T follicular helper cell (primary cell): ENCODE data around the gene TFAP2D.

ENCODE experiments used
- DNase-seq: peaks from one replicate; pipeline ENCODE4 v3.0.0-alpha.2; 2020; ENCODE audit warnings: low read depth
- total RNA-seq, 2 experiments: gene quantifications; one replicate each; lab custom pipeline; 2026; lab: John Stamatoyannopoulos, UW

Gene TFAP2D
- 0 reads per million in 2 experiments for total RNA-seq

DNA sequence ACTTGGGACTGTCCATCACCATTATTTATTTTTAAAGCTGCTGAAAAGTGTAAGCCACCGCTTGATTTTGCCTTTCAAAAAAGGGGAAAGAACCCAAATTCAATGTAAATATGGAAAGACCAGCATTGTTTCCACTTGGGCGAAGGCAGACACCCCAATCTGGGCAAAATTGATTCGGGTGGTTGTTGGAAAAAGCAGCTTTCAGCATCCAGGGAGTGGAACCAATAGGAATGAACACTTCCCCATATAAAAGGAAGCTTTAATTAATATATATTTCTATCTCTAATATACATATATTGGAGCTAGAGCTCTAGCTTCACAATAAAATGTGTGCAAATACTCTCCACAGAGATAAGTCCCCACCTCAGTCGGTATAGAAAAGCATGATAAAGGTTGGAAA is at the start of gene TFAP2D:
TSS of gene TFAP2D (plus strand) at position 301 of the 400 bp plus-strand sequence. CDS start 530 bp downstream, outside the sequence.
- DNase-seq, result no peak

DNA sequence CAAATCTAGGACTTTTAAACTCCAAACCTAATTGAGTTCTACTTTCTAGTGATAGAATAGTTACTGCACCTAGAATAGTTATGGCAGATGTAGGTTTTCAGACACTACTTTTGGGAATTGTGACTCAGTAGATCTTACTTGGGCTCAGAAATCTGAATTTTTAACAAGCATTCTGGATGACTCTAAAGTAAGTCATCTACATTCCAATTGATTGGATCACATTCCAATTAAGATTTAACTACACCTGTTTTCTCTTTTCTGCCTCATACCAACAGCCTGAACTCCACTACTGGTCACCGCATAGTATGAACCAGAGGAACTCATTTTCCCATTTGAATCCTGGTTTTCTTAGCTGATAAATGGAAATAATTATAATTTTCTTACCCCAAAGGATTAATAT is 49.5 kb upstream of the TFAP2D start:
- no peak for DNase-seq

DNA sequence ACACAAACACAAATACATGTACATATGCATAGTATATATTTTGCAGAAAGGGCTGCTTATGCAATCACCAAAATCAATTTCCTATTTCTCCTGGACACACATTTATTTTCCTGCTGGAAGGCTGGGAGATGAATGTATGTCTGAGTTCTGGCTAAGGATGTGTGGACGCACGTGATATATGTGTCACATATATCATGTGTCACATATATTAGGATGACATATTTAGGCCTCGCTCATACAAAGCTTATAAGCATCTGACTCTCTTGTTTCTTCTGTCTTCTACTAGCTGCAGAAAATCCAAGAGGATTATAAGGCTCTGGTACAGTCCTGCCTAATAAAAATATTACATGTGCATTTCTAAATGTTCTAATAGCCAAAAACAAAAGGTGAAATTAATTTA is 47.2 kb upstream of the TFAP2D start:
- DNase-seq, result no peak

DNA sequence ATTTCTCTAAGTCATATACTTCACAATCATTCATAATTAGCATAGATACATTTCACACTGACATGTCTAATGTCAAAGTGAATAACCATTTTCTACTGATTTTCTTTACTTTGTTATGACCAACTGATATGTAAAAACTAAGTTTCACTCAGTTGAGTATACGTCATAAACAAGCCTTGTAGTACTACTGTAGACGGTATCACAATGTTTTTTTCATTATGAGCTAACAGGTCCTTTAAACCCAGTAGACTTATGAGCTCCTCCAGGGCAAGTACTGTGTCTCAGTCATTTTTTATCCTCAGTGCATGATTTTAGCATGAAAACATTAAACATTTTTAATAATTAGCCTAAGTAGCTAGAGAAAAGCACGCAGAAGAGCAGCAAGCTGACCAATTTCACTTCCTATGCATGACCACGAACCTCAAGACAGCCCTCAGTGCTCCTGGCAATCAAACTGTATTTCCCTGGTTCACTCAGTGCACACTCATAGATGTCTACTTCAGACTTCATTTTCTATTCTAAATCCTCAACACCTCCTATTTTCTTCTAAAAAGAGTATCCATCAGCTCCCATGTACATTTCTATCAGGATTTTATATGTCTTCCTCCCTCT is 32.0 kb upstream of the TFAP2D start:
- DNase-seq, result no peak

DNA sequence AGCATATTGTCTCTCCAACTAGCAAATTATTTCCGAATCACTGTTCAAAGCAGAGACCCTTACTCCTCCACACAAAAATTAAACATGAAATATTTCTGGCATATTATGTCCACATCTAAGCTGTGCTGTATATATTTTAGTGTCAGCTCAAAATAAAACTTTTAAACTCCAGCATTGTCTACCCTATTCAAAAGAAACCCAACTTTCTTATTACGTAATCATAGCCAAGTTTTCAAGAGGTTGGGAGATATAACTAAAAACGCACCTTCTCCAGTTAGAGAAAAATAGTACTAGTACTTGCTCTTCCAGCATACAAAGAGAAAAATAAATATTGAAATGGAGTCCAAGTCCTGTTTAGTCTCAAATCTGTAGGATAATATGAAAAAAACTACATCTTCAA is 24.1 kb upstream of the TFAP2D start:
- DNase-seq, result no peak

DNA sequence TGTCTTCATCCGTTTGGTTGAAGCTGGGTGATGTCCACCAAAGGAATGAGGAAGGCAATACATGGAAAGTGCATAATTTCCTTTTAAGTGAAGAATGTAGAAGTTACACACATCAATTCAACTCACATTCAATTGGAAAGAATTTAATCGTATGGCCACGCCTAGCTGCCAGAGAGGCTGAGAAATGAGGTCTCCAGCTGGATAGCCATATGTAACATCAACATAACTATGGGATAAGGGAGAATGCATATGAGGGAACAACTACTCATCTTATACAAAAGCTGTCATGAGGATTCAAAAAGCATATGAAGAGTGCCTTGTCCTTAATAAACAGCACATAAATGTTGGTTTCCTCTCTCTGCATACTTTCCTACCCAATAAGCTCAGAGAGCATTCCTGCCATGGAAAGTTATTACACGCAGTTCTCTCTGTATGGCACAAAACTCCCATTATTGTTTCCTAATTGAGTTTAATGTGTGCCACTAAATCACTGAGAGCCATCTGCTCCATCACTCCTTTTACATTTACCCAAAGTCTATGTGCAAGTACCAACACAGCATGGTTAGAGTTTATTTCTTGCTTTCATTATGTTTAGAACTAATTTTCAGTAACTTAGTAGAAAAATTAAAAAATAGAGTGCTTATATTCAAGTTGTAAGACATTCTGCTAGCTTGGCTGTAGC is 21.4 kb upstream of the TFAP2D start:
- DNase-seq, result no peak

DNA sequence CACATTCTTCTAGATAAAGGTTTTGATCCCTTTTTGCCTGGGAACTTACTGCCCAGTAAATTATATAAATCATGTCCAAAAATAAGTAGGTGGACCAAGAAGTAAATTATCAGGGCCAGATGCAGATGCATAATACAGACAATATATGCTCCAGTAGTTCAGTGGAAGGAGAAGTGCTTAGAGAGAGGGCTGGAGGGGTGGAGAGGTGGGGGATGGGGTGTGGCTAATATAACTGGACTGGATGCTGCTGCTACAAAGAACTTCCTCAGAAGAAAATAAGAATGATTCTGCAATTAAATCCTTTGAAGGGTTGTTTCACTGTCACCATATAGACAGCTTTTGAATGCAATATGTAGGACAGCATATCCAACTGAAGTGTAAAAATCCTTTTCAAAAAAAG is 14.8 kb upstream of the TFAP2D start:
- DNase-seq, result no peak

DNA sequence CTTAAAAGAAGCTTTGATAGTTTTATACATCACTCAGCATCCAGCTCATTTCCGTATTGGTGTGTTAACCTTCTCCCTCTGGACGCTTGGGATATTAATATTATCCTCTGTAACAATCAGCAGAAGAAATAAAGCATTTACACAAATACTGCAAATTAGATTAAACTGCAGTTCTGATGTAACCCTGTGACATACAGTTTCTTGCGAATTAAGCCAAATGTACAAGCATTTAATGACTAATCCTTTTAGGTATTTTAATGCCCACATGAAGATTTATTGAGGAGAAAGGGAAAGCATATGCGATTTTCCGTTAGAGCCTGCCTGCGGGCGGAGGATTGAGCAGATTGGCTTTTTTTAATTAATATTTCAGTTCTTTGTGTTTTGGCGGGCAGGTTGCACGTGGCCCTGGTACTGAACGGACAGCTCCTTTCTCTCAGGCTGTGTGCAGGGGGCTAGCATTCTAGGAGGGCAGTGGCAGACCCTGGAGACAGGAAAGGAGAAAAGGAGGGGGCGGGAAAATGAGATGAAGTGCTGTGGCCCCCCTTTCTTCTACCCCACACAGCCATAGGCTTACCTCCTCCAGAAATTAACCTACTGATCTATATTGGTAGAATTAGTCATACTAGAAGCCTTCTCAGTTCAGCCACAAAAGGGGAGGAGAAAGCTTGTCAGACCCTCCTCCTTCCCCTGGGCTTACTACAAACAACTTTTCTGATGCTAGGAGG is 14.1 kb upstream of the TFAP2D start:
- no peak for DNase-seq

DNA sequence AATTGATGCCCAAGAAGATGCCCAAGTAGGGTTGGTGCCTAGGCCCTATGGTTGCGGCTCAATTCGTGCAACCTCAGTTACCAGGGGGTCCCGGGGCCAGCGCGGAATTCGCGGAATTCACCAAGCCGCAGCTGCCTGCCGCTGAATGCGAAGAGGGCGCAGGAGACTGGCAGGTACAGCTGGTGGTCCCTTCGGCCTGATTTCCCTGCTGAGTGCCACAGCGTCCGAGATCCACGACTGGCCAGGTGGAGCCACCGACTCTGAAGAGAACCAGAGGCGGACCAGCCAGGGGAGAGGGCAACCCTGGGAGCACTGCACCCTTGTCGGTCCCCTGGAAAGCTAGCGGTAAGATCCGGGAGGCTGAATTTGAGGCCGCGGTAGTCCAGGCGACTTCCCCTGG is 6.8 kb upstream of the TFAP2D start:
- no peak for DNase-seq

DNA sequence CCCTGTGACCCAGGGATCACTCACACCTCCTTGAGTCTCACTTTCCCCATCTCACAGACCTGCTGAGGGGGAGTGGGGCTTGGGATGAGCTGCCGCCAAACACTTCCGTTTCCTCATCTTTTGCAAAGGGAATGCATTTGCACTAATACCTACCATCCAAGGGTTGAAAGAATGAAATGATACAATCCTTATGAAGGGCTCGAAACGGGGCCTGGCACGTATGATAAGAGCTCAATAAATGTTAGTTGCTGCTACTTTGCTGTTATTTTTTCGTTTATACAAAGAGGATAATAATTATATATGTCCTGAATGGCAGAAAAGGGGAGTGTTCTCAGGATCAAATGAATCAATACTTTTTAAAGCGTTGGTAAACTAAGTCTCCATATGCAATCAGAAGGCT is 6.1 kb upstream of the TFAP2D start:
- DNase-seq, result no peak

DNA sequence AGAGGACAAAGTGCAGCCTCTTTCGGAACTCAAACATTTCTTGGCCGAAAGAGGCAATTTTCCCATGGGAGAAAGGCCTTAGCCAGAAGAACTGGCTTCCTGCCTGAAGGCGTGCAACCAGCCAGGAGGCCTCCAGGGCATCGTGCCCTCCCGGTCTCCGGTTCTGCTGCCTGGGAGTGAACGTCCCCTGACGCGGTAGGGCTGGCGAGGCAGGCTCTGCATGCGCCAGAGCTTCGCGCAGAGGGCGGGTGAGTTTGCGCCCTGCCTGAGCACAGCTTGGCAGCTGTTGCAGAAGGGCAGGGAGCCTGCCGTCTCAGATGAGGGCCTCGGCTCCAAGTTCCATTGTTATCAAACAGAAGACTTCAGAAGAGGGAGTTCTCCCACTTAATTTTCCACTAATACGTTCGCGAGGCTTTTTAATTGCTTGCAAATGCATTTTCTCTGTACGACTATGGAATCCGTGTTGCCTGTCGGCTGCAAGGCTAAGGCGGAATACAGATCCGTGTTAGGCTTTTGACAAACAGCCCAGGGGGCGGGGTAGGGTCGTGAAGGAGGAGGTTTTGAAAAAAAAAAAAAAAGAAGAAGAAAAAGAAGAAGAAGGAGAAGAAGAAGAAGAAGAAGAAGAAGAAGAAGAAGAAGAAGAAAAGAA is 5.5 kb upstream of the TFAP2D start:
- DNase-seq, result no peak

DNA sequence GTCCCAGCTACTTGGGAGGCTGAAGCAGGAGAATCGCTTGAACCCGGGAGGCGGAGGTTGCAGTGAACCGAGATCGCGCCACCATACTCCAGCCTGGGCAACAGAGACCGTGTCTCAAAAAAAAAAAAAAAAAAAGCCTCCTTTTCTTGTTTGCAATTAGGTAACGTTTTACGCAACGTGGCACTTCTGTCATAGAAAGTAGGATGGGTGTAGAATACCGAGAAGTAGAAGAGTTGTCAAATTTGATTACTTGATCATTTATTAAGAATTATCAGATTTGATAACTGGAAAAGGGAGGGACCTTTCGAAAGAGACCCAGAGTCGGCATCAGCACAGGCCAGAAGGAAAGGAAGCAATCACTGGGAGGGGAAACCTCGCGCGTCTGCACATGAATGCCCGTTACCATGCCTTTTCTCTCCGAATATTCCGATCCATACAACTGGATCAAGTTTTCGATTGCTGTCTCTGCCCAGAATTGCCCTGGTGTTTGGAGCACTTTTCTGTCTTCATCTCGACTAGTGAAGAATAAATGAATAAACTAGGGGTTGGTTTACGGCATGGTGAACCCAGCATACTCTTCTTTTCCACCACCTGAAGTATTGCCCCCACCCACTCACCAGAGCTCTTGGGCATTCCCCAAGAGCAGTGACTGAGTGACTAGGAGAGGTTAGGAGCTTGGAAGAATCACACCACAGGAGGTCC is 4.5 kb upstream of the TFAP2D start:
- no peak for DNase-seq

DNA sequence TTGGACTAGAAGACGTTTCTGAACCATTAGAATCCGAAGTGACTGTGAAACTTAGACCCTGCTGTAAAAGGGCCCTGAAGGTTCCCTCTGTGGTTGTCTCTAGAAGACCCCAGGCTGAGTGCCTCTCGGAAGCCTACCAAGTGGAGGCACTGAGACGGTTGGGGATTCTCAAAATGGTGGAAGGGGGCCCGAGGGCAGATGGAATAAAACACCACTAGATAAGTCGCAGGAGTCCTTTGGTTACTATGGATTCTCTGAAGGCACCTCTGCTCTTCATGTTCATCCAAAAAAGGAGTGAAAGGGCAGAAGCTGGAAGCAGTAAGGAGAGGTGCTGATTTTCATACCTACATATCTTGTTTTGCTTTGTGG is 4.0 kb upstream of the TFAP2D start:
- no peak for DNase-seq

DNA sequence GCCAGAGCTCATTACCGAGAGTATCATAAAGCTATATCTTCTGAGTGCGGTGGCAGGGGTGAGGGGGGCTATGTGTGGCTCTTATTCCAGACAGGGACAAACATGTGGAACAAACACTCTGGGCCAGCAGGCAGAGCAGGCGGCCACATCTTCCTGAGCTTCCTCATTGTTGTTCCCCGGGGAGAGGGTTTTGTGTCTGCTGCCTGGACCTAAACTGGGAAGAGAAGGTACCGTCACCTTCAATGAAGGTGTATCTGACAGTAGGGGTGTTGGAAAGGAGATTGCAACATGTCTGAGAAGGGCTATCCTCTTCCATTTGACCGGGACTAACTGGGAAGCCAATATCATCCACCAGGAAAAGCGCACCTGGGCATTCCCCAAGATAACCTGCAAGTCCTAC is 1.6 kb upstream of the TFAP2D start:
- DNase-seq, result no peak

DNA sequence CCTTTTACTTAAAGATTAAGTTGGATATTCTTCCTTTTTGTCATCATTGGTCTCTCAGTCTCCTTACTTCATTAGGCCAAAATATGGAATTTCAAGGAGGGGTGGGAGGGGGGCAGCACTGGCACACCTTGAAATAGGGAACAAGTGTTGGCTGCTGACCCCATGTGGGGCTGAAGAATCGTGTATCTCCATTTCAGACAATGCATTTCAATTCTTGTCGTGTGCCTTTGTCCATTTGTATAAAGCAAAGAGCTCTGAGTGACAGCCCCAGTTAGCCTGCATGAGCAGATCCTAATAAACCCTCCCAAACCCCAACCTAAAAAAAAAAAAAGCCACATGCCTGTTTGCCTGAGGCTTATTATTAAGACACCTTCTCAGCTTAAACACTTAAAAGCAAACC is 1.0 kb upstream of the TFAP2D start:
- no peak for DNase-seq

DNA sequence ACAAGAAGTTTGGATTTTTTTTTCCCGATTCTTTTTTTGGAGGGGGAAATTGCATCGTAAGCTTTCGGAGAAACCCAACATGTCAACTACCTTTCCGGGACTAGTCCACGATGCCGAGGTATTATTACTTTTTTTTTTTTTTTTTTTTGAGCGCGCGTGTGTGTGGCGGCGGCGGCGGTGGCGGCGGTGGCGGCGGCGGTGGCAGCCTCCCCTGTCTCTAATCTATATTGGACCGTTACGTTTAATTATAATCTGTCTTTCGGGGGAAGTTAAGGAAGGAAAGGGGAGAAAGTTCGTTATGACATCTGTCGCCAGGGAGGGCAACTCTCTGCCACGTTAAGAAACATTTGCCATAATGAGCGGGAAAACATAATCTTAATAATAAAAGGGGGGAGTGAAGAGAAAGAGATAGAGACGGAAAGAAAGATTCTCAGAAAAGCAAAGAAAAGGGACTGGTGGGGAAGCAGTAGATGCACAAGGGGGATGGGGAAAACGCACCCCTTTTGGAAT is 706 bp downstream of the TFAP2D start:
- DNase-seq, result no peak

DNA sequence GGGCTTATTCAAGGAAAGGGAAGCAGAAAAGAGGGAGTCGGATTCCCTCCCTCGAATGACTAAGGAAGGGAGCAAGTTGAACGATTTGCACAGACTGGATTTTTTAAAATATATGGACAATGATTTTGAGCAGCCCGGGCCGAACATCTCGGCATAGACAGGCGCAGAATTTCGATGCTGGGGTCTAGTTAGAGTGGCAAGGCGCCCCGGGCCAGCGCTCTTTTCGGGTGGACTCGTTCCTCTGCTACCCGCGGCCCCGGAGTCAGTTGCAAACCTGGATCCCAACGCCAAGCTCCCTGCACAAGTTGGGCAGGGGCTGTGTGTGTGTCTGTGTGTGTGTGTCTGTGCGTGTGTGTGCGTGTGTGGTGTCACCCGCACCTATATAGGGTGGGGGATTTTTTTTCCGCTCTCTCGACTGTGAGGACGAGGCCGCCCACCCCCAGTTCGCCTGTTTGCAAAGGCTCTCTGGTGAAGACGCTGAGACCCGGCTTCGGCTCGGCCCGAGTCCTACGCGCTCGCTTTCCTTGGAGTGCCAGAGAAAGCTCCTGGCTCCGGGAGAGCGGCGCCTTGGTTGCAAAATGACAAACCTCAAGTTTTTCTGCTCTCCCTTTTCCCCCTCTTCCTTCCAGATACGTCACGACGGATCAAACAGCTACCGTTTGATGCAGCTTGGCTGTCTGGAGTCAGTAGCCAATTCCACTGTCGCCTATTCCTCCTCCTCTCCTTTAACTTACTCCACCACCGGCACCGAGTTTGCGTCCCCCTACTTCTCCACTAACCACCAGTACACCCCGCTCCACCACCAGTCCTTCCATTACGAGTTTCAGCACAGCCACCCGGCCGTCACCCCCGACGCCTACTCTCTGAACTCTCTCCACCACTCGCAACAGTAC is 1.4 kb downstream of the TFAP2D start:
- DNase-seq, result no peak

DNA sequence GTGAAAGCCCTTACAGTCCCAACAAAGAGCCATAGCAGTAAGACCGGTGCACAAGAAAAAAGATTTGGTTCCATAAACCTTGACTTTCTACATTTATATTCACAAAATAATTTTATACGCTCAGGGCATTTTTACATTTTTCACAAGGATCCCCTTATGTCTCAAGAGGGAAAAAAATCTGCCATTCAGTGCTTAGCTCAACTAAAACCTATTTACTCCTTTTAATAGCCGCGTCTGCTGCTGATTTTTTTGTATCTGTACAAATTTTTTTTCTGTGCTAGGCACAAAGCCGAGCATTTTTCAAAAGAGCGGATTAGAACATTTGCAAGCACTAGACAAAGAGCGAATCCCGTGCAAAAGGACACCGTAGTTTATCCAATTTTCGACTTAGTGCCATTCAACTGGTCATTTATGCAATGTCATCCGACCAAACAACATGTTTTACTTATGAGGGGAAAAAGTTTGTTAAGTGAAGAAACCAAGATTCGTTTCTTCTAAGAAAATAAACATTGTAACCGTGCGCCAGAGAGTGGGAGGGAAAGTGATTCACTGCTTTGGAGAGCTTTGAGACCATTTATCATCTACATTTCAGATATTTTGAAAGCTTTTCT is 3.7 kb downstream of the TFAP2D start:
- DNase-seq, result no peak

DNA sequence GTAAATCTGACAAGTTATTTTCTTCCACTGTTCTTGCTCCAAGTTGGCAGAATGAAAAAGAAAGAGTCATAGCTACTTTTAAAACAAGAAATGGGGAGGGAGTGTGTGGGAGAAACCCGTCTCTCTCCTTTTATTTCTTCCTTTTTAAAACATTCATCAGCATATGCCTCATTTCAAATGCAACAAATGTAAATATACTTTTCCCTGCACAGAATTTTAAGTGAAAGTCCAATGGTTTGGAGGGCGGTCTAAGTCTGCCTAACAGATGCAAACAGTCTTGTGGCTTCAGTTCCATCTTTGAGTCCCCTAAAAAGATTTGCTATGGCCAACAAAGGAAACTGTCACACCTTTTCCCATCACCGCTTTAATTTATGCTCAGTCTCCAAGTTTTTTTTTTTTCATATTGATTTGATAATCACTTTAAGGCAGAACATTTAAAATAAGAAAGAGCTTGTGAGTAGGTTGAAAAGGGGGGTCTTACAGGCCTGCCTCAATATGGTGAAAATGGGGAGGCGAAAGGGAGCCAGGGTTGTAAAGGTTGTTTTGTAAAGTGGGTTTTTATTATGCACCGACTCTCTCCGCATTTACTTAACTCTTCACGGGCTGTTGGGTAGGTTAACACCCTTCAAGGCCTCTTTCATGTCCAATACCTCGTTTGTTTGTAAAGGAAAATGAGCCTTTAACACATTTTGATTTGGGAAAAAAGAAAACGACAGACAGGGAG is 4.6 kb downstream of the TFAP2D start:
- no peak for DNase-seq

DNA sequence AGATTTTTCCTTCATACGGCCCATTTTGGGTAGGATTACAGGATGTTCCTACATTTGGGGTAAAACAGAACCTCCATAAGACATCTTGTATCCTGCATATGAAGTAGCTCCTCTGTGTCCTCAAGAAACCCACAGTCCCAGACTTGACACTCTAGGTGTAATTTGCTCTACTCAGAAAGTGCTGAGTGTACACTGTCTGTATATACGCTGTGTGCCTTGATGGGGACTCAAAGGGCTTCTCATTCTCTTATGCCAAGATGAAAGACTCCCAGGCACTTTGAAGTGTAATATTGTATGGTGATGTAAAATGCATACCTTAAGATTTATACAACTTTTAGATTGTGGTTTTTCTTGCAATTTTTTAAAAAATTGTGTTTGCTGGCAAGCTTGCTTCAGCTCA is 5.2 kb downstream of the TFAP2D start:
- DNase-seq, result no peak
